SK-N-SH treated with all-trans-retinoic acid at 6 μM for 48 hours (cell line): ENCODE results near the gene DCAF7.

Experiments used
- ATAC-seq: fragments of 200-7000 bp; cut with Tn5 transposase; 3 replicates; pipeline ENCODE4 v1.9.1; 2020; ENCODE audit warnings: mild to moderate bottlenecking, moderate library complexity
- ARNTL ChIP-seq: fragments of 450-650 bp; formaldehyde crosslinking; IDR thresholded peaks from 2 replicates; pipeline ENCODE4 v1.5.0; 2020; ENCODE audit warnings: low read depth, mild to moderate bottlenecking, moderate library complexity, borderline replicate concordance
- CSDC2 ChIP-seq: fragments of 250-450 bp; sonication (Bioruptor Pico); IDR thresholded peaks from 2 replicates; pipeline ENCODE4 v1.5.0; 2020; ENCODE audit warnings: mild to moderate bottlenecking, moderate library complexity
- ESRRG ChIP-seq: fragments of 250-450 bp; sonication (Bioruptor Pico); IDR thresholded peaks from 2 replicates; pipeline ENCODE4 v1.6.1; 2021; ENCODE audit warnings: mild to moderate bottlenecking
- GLIS3 ChIP-seq: fragments of 250-450 bp; sonication (Bioruptor Pico); IDR thresholded peaks from 2 replicates; pipeline ENCODE4 v1.5.0; 2020; ENCODE audit warnings: mild to moderate bottlenecking, moderate library complexity
- ISL1 ChIP-seq: fragments of 250-450 bp; sonication (Bioruptor Pico); IDR thresholded peaks from 2 replicates; pipeline ENCODE4 v2.1.2; 2022; ENCODE audit warnings: mild to moderate bottlenecking, moderate library complexity
- OSR1 ChIP-seq: fragments of 250-450 bp; sonication (Bioruptor Pico); IDR thresholded peaks from 2 replicates; pipeline ENCODE4 v1.8.0; 2022; ENCODE audit warnings: moderate library complexity, mild to moderate bottlenecking, inconsistent platforms
- PPARA ChIP-seq: fragments of 250-450 bp; sonication (Bioruptor Pico); IDR thresholded peaks from 2 replicates; pipeline ENCODE4 v1.5.0; 2020; ENCODE audit warnings: mild to moderate bottlenecking, borderline replicate concordance
- RARB ChIP-seq: fragments of 250-450 bp; sonication (Bioruptor Pico); IDR thresholded peaks from 2 replicates; pipeline ENCODE4 v1.8.0; 2021; ENCODE audit warnings: mild to moderate bottlenecking, moderate library complexity
- TCF4 ChIP-seq: fragments of 250-450 bp; sonication (Bioruptor Pico); IDR thresholded peaks from 2 replicates; pipeline ENCODE4 v1.8.0; 2021; ENCODE audit warnings: mild to moderate bottlenecking, moderate library complexity, borderline replicate concordance
- TOX ChIP-seq: fragments of 250-450 bp; sonication (Bioruptor Pico); IDR thresholded peaks from 2 replicates; pipeline ENCODE4 v1.8.0; 2021; ENCODE audit warnings: mild to moderate bottlenecking, moderate library complexity, borderline replicate concordance
- ZFP3 ChIP-seq: fragments of 250-450 bp; sonication (Bioruptor Pico); IDR thresholded peaks from 2 replicates; pipeline ENCODE4 v1.5.0; 2020; ENCODE audit warnings: mild to moderate bottlenecking, moderate library complexity
- ZNF565 ChIP-seq: fragments of 450-650 bp; formaldehyde crosslinking; conservative IDR thresholded peaks from 2 replicates; pipeline ENCODE4 v1.5.0; 2020; ENCODE audit warnings: low read depth, mild to moderate bottlenecking, moderate library complexity
- ZNF8 ChIP-seq: fragments of 450-650 bp; formaldehyde crosslinking; IDR thresholded peaks from 2 replicates; pipeline ENCODE4 v1.5.0; 2020; ENCODE audit warnings: mild to moderate bottlenecking, moderate library complexity
- TF ChIP-seq, protein P1 (sequence below): fragments of 250-450 bp; sonication (Bioruptor Pico); IDR thresholded peaks from 2 replicates; pipeline ENCODE4 v1.8.0; 2020; ENCODE audit warnings: mild to moderate bottlenecking, moderate library complexity, borderline replicate concordance
- TF ChIP-seq, protein P2 (sequence below): fragments of 250-450 bp; sonication (Bioruptor Pico); IDR thresholded peaks from 2 replicates; pipeline ENCODE4 v1.5.1; 2021; ENCODE audit warnings: mild to moderate bottlenecking, moderate library complexity
- TF ChIP-seq, protein P3 (sequence below): fragments of 250-450 bp; sonication (Bioruptor Pico); IDR thresholded peaks from 2 replicates; pipeline ENCODE4 v1.5.0; 2020; ENCODE audit warnings: mild to moderate bottlenecking, moderate library complexity
- TF ChIP-seq, protein P4 (sequence below): fragments of 250-450 bp; sonication (Bioruptor Pico); IDR thresholded peaks from 2 replicates; pipeline ENCODE4 v1.5.1; 2020; ENCODE audit warnings: low read depth, mild to moderate bottlenecking, moderate library complexity
- TF ChIP-seq, protein P5 (sequence below): fragments of 250-450 bp; sonication (Bioruptor Pico); IDR thresholded peaks from 2 replicates; pipeline ENCODE4 v1.8.0; 2021; ENCODE audit warnings: low read depth, mild to moderate bottlenecking, moderate library complexity, borderline replicate concordance

The DCAF7 gene

DNA sequence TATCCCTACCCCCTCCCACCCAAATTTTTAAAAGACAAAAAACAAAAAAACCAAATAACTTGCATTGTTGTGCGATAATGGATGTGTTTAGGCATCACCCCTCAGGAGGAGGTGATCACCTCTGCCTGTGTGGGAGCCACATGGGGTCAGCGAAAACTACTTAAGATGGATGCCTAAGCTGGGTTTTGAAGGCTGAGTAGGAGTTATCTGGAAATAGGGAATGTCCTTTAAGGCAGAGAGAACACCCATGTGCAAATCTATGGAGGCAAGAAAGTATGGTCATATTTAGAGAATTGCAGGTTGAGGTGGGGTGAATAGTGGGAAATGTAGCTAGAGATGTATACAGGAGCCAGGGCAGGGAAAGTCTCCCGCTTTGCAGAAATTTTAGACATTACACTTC is 44.9 kb downstream of the DCAF7 start:
- no peak for ATAC-seq
- TF ChIP-seq ZFP3 (CRISPR knock-in tag), result peak; percentile 93
- no peak for TF ChIP-seq RARB (CRISPR knock-in tag)

DNA sequence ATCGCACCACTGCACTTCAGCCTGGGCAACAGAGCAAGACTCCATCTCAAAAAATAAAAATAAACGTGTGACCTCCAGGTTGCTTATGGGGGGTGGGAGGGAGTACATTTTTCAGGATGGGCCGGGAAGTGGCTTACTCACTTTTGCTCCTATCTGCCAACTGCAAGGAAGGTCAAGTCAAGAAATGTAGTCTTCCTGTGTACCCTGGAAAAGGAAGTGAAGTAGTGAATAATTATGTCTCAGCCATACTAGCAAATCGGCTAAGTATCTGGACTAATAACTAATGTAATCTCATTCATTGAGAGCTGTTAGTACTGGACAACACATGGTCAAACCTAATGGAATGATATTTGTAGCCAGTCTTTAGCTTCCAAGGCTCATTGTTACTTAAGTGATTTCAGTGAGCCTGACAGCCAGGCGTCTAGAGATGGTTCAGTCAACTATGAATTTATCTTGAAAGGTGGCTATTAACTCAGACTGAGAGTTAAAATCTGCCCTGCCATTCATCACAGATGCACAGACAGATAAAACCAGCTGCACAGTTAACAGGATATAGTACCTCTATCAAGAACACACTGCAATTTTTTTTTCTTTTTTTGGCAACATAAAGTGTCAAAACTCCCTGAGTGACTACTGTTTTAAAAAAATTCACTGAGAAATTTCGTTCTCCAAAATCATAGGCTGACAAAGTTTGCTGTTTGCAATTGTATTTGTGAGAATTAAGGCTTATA is 46.7 kb downstream of the DCAF7 start:
- ATAC-seq, result no peak
- no peak for TF ChIP-seq ZNF8 (CRISPR knock-in tag)
- TF ChIP-seq, protein P1, sequence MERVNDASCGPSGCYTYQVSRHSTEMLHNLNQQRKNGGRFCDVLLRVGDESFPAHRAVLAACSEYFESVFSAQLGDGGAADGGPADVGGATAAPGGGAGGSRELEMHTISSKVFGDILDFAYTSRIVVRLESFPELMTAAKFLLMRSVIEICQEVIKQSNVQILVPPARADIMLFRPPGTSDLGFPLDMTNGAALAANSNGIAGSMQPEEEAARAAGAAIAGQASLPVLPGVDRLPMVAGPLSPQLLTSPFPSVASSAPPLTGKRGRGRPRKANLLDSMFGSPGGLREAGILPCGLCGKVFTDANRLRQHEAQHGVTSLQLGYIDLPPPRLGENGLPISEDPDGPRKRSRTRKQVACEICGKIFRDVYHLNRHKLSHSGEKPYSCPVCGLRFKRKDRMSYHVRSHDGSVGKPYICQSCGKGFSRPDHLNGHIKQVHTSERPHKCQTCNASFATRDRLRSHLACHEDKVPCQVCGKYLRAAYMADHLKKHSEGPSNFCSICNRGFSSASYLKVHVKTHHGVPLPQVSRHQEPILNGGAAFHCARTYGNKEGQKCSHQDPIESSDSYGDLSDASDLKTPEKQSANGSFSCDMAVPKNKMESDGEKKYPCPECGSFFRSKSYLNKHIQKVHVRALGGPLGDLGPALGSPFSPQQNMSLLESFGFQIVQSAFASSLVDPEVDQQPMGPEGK, result no peak
- no peak for TF ChIP-seq ARNTL
- no peak for TF ChIP-seq ESRRG (CRISPR knock-in tag)
- no peak for TF ChIP-seq PPARA (CRISPR knock-in tag)
- TF ChIP-seq, protein P2, sequence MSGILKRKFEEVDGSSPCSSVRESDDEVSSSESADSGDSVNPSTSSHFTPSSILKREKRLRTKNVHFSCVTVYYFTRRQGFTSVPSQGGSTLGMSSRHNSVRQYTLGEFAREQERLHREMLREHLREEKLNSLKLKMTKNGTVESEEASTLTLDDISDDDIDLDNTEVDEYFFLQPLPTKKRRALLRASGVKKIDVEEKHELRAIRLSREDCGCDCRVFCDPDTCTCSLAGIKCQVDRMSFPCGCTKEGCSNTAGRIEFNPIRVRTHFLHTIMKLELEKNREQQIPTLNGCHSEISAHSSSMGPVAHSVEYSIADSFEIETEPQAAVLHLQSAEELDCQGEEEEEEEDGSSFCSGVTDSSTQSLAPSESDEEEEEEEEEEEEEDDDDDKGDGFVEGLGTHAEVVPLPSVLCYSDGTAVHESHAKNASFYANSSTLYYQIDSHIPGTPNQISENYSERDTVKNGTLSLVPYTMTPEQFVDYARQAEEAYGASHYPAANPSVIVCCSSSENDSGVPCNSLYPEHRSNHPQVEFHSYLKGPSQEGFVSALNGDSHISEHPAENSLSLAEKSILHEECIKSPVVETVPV (CRISPR knock-in tag), result no peak
- TF ChIP-seq CSDC2 (CRISPR knock-in tag), result no peak

DNA sequence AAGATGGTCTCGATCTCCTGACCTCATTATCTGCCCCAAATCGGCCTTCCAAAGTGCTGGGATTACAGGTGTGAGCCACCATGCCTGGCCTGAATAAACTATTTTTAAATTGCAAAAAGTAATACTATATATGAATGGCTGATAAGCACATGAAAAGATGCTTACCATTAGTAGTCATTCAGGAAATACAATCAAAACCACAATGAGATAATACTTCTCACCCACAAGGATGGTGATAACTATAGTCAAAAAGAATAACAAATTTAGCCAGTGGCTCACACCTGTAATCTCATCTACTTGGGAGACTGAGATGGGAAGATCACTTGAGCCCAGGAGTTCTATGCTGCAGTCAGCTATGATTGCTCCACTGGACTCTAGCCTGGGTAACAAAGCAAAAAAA is 48.0 kb downstream of the DCAF7 start:
- ATAC-seq, result no peak
- TF ChIP-seq, protein P3, sequence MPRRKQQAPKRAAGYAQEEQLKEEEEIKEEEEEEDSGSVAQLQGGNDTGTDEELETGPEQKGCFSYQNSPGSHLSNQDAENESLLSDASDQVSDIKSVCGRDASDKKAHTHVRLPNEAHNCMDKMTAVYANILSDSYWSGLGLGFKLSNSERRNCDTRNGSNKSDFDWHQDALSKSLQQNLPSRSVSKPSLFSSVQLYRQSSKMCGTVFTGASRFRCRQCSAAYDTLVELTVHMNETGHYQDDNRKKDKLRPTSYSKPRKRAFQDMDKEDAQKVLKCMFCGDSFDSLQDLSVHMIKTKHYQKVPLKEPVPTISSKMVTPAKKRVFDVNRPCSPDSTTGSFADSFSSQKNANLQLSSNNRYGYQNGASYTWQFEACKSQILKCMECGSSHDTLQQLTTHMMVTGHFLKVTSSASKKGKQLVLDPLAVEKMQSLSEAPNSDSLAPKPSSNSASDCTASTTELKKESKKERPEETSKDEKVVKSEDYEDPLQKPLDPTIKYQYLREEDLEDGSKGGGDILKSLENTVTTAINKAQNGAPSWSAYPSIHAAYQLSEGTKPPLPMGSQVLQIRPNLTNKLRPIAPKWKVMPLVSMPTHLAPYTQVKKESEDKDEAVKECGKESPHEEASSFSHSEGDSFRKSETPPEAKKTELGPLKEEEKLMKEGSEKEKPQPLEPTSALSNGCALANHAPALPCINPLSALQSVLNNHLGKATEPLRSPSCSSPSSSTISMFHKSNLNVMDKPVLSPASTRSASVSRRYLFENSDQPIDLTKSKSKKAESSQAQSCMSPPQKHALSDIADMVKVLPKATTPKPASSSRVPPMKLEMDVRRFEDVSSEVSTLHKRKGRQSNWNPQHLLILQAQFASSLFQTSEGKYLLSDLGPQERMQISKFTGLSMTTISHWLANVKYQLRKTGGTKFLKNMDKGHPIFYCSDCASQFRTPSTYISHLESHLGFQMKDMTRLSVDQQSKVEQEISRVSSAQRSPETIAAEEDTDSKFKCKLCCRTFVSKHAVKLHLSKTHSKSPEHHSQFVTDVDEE, result no peak
- TF ChIP-seq ZFP3 (CRISPR knock-in tag) (no peak), TCF4 (CRISPR knock-in tag) (no peak)

DNA sequence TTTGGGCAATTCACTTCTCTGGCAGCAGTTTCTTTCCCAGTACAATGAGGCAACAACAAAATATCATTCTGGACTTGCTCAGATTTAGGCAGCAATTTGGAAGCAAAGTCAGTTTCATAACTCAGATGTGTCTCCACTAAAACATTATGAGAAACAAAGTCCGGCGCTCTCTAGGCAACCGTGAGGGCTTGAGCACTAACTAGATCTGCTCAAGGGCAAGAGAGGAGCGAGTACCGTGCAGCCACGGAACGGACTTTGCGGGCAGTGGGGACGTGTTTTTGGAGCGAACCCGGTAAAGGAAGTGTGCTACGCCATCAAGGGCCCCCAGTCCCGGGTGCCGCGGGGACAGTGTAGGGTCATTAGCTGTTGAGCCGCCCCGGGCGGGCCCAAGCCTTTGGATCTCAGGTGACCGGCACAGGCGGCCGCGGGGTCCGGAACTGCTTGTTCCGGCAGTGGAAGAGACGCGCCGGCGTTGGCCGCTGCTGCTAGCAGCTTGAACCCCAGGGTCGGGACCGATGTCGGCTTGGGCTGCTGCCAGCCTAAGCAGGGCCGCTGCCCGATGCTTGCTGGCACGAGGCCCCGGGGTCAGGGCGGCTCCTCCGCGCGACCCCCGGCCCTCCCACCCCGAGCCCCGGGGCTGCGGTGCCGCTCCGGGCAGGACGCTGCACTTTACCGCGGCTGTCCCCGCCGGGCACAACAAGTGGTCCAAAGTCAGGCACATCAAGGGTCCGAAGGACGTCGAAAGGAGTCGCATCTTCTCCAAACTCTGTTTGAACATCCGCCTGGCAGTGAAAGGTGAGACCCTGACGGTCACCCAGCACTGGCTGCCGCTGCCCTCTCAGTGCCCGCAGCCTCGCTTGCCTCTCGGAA is 50.5 kb downstream of the DCAF7 start, which contains the start of gene TACO1:
TACO1 (plus strand) TSS at position 327 of the 870 bp plus-strand sequence; CDS start at position 516, 189 bp downstream.
- ATAC-seq, result peak; percentile 98
- TF ChIP-seq ZNF565 (CRISPR knock-in tag) (peak; percentile 57; the same call in 1 of the 2 replicates), OSR1 (CRISPR knock-in tag) (no peak), GLIS3 (CRISPR knock-in tag) (0 out of 2 replicates have a peak, but pooled peaks have one; percentile 74), PPARA (CRISPR knock-in tag) (no peak), TOX (CRISPR knock-in tag) (peak; percentile 45; the same call in 1 of the 2 replicates), ESRRG (CRISPR knock-in tag) (no peak), ZFP3 (CRISPR knock-in tag) (peak; percentile 53; the same call in 1 of the 2 replicates), ISL1 (0 out of 2 replicates have a peak, but pooled peaks have one; percentile 11)
- TF ChIP-seq, protein P2 (CRISPR knock-in tag), result 0 out of 2 replicates have a peak, but pooled peaks have one; percentile 38
- TF ChIP-seq, protein P1, result peak; percentile 29; the same call in 1 of the 2 replicates
- TF ChIP-seq, protein P4, sequence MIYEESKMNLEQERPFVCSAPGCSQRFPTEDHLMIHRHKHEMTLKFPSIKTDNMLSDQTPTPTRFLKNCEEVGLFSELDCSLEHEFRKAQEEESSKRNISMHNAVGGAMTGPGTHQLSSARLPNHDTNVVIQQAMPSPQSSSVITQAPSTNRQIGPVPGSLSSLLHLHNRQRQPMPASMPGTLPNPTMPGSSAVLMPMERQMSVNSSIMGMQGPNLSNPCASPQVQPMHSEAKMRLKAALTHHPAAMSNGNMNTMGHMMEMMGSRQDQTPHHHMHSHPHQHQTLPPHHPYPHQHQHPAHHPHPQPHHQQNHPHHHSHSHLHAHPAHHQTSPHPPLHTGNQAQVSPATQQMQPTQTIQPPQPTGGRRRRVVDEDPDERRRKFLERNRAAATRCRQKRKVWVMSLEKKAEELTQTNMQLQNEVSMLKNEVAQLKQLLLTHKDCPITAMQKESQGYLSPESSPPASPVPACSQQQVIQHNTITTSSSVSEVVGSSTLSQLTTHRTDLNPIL (CRISPR knock-in tag), result peak; percentile 45; the same call in 1 of the 2 replicates
- TF ChIP-seq, protein P5, sequence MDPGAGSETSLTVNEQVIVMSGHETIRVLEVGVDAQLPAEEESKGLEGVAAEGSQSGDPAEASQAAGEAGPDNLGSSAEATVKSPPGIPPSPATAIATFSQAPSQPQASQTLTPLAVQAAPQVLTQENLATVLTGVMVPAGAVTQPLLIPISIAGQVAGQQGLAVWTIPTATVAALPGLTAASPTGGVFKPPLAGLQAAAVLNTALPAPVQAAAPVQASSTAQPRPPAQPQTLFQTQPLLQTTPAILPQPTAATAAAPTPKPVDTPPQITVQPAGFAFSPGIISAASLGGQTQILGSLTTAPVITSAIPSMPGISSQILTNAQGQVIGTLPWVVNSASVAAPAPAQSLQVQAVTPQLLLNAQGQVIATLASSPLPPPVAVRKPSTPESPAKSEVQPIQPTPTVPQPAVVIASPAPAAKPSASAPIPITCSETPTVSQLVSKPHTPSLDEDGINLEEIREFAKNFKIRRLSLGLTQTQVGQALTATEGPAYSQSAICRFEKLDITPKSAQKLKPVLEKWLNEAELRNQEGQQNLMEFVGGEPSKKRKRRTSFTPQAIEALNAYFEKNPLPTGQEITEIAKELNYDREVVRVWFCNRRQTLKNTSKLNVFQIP (CRISPR knock-in tag), result peak; percentile 61; the same call in 1 of the 2 replicates
